HG03175 (cell line): ENCODE results near the gene CDS1.

Experiments
- ATAC-seq: cut with Tn5 transposase; IDR thresholded peaks from one replicate; pipeline ENCODE4 v1.9.1; 2021; ENCODE audit warnings: mild to moderate bottlenecking, moderate library complexity; ENCODE audit not compliant: unreplicated experiment

Gene CDS1

DNA sequence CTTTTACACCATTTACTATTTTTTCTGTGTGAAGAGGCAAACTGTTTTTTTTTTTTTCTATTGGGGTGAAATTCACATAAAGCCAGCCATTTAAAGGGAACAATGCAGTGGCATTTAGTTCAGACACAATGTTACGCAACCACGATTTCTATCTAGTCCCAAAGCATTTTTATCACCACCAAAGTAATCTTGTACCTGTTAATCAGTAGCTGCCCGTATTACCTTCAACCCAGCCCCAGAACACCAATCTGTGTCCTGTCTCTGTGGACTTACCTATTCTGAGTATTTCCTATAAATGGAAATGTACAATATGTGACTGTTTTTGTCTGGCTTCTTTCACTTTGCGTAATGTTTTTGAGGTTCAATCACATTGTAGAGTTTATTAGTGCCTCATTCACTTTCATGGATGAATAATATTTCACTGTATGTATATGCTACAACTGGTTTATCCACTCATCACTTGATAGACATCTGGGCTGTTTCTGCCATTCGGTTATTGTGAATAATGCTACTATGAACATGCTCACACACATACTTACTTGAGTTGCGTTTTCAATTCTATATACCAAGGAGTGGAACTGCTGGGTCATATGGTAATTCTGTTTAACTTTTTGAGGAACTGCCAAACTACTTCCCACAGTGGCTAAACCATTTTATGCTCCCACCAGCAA lies 116.2 kb downstream of the CDS1 start:
- ATAC-seq, result no peak
